ENCODE measurements around the gene GALNT14.

DNA sequence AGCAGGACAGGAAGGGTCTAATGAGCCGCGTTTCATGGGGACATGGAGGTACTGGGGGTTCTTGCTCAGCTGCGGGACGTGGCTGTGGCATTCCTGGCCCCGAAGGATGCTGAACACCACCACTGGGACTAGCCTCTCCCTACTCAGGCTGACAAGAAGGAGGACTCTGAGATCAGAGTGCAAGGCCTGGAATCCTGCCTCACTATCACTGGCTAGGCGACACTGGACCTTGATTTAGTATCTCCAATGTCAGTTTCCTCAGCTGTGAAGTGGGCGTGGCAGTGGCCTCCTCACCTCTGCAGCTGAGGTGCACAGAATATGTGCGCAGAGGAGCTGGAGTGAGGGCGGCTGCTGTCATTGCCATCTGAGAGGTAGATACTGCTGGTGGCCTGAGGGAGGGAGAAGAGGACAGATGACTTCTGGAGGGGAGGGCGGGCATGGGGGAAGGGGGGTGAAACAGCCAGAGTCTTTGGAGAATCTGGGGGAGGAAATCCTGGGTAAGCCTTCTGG, 173.2 kb downstream of the GALNT14 start:
- TF ChIP-seq CTCF (conservative IDR thresholded peaks at IDR 0.05 in 1 of 2, IDR thresholded peaks at IDR 0.05 in 1 of 2; ENCODE audit: extremely low read depth in 1 of 2, insufficient read depth in 1 of 2, low read depth in 1 of 2, low read length in 2 of 2) (no peak), EZH2 (IDR thresholded peaks at IDR 0.05; ENCODE audit: borderline replicate concordance, low read length) (no peak)
